ENCODE data around the gene ANKRD37. TPM values are rescaled to one million over a fixed set of nuclear protein-coding genes. Genes with fewer than 3 reads are reported as not detected.

Gene ANKRD37
- total and polyA plus RNA-seq, 9 of the 15 experiments (the other 6 are each of a cell fraction or from before 2014, with no cell fraction given), result 1.3 to 53.7 (median 3.6) TPM

DNA sequence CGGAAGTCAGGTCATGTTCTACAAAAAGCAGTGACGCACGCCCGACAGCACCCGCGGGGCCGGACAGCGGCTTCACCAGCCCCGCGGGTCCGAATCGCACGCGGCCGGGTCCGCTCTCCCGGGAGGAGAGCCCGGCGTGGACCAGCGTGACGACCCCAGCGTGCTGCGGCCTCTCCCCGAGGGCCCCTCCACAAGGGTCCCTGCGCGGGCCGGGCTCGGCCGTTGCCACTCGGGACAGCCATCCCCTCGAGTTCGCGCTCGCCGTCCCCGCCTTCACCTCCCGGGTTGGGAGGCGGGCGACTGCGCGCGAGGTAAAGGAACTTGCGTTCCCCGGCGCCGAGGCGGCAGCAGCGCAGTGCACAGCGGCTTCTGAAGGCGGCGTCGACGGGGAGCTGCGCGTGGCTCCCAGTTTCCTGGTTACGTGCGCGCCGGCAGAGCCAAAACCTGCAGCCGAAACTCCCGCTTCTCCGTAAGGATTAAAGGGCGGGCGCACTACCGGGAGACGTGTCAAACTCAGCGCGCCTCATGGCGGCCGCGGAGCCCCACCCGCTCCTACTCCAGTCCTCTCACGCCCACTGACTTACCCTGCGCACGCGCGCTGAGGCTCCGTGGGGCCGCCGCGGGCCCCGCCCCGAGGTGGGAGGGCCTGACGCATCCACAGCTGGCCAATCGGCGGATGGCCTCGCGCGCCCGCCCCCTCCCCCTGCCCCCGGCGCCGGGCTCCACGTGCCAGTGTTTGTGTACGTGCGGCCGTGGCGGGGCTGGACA, 501 bp upstream of the ANKRD37 start (continued):
- TF ChIP-seq, protein P1, sequence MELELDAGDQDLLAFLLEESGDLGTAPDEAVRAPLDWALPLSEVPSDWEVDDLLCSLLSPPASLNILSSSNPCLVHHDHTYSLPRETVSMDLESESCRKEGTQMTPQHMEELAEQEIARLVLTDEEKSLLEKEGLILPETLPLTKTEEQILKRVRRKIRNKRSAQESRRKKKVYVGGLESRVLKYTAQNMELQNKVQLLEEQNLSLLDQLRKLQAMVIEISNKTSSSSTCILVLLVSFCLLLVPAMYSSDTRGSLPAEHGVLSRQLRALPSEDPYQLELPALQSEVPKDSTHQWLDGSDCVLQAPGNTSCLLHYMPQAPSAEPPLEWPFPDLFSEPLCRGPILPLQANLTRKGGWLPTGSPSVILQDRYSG (tag; conservative IDR thresholded peaks at IDR 0.05; ENCODE audit: low read depth), result no peak
- TF ChIP-seq NR3C1 (CRISPR knock-in tag; IDR thresholded peaks at IDR 0.05), result peak; percentile 78; the same call in 1 of the 2 replicates
- TF ChIP-seq STAG1 (CRISPR knock-in tag; IDR thresholded peaks at IDR 0.05; ENCODE audit: borderline replicate concordance), result no peak
- TF ChIP-seq GTF2E2 (tag; IDR thresholded peaks at IDR 0.05), result no peak
- peak; percentile 73 for TF ChIP-seq ZNF224 (CRISPR knock-in tag; IDR thresholded peaks at IDR 0.05)
- TF ChIP-seq NR2C1 (IDR thresholded peaks at IDR 0.05), result no peak
- 0 out of 2 replicates have a peak, but pooled peaks have one; percentile 3 for TF ChIP-seq NR2C1 (tag; IDR thresholded peaks at IDR 0.05)
- TF ChIP-seq PHF20 (IDR thresholded peaks at IDR 0.05; ENCODE audit: partially characterized antibody), result peak; percentile 63
- no peak; the same call in 1 of the 2 replicates for TF ChIP-seq ZC3H4 (CRISPR knock-in tag; IDR thresholded peaks at IDR 0.05; ENCODE audit: borderline replicate concordance)
- 0 out of 2 replicates have a peak, but pooled peaks have one; percentile 48 for TF ChIP-seq ZFPM2 (CRISPR knock-in tag; IDR thresholded peaks at IDR 0.05)
- no peak for TF ChIP-seq KLF13 (tag; IDR thresholded peaks at IDR 0.05; ENCODE audit: borderline replicate concordance, low read depth)
- peak; percentile 15; the same call in 1 of the 2 replicates for TF ChIP-seq KDM2B (CRISPR knock-in tag; IDR thresholded peaks at IDR 0.05)
- TF ChIP-seq FOSL1 (tag; conservative IDR thresholded peaks at IDR 0.05), result no peak; the same call in 1 of the 2 replicates
- TF ChIP-seq, protein P2, sequence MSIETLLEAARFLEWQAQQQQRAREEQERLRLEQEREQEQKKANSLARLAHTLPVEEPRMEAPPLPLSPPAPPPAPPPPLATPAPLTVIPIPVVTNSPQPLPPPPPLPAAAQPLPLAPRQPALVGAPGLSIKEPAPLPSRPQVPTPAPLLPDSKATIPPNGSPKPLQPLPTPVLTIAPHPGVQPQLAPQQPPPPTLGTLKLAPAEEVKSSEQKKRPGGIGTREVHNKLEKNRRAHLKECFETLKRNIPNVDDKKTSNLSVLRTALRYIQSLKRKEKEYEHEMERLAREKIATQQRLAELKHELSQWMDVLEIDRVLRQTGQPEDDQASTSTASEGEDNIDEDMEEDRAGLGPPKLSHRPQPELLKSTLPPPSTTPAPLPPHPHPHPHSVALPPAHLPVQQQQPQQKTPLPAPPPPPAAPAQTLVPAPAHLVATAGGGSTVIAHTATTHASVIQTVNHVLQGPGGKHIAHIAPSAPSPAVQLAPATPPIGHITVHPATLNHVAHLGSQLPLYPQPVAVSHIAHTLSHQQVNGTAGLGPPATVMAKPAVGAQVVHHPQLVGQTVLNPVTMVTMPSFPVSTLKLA (conservative IDR thresholded peaks at IDR 0.05), result peak; percentile 100
- TF ChIP-seq PHF8 (IDR thresholded peaks at IDR 0.05; ENCODE audit: borderline replicate concordance, low read length), result peak; percentile 70; the same call in 1 of the 2 replicates
- TF ChIP-seq MTA2 (IDR thresholded peaks at IDR 0.05; ENCODE audit: low read depth), result peak; percentile 57; the same call in 1 of the 2 replicates
- 0 out of 2 replicates have a peak, but pooled peaks have one; percentile 6 for TF ChIP-seq ETV1 (tag; conservative IDR thresholded peaks at IDR 0.05; ENCODE audit: low read depth)
- TF ChIP-seq, protein P3, sequence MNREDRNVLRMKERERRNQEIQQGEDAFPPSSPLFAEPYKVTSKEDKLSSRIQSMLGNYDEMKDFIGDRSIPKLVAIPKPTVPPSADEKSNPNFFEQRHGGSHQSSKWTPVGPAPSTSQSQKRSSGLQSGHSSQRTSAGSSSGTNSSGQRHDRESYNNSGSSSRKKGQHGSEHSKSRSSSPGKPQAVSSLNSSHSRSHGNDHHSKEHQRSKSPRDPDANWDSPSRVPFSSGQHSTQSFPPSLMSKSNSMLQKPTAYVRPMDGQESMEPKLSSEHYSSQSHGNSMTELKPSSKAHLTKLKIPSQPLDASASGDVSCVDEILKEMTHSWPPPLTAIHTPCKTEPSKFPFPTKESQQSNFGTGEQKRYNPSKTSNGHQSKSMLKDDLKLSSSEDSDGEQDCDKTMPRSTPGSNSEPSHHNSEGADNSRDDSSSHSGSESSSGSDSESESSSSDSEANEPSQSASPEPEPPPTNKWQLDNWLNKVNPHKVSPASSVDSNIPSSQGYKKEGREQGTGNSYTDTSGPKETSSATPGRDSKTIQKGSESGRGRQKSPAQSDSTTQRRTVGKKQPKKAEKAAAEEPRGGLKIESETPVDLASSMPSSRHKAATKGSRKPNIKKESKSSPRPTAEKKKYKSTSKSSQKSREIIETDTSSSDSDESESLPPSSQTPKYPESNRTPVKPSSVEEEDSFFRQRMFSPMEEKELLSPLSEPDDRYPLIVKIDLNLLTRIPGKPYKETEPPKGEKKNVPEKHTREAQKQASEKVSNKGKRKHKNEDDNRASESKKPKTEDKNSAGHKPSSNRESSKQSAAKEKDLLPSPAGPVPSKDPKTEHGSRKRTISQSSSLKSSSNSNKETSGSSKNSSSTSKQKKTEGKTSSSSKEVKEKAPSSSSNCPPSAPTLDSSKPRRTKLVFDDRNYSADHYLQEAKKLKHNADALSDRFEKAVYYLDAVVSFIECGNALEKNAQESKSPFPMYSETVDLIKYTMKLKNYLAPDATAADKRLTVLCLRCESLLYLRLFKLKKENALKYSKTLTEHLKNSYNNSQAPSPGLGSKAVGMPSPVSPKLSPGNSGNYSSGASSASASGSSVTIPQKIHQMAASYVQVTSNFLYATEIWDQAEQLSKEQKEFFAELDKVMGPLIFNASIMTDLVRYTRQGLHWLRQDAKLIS (CRISPR knock-in tag; IDR thresholded peaks at IDR 0.05), result peak; percentile 78; the same call in 1 of the 2 replicates
- peak in 1 of 2 experiments; percentile 84; a peak in 1 of 4 replicates for TF ChIP-seq FOXA3 (CRISPR knock-in tag; conservative IDR thresholded peaks at IDR 0.05 in 1 of 2, IDR thresholded peaks at IDR 0.05 in 1 of 2)
- no peak for TF ChIP-seq EWSR1 (IDR thresholded peaks at IDR 0.05; ENCODE audit: borderline replicate concordance, low read depth, partially characterized antibody)
- TF ChIP-seq ETS2 (tag; IDR thresholded peaks at IDR 0.05; ENCODE audit: borderline replicate concordance, poor library complexity, severe bottlenecking), result no peak

All from K562 (cell line).